BJ (cell line): Measurements from ENCODE around the gene UXS1. TPM values are rescaled to one million over a fixed set of nuclear protein-coding genes. Genes with fewer than 3 reads are reported as not detected.

Experiments used
- CTCF ChIA-PET: fragments of 350-600 bp; formaldehyde crosslinking; extraction: SDS; loops from one replicate; lab custom pipeline; 2021; ENCODE audit warnings: antibody characterized with exemption, inconsistent platforms; lab: Yijun Ruan, JAX
- POLR2A ChIA-PET: fragments of 300-600 bp; sonication (Branson Sonifier 250); formaldehyde crosslinking; extraction: SDS; loops from one replicate; lab custom pipeline; 2021; ENCODE audit warnings: antibody characterized with exemption; lab: Charles Lee
- DNase-seq: peaks from one replicate; pipeline ENCODE4 v3.0.0-alpha.2; 2011; ENCODE audit warnings: low read depth
- H3K27me3 ChIP-seq: 2 replicates; pipeline ENCODE4 v1.6.0; 2011; ENCODE audit warnings: low read length; ENCODE audit not compliant: control insufficient read depth, insufficient read depth
- H3K36me3 ChIP-seq: 2 replicates; pipeline ENCODE4 v1.5.1; 2011; ENCODE audit warnings: low read length; ENCODE audit not compliant: control insufficient read depth, insufficient read depth
- H3K4me3 ChIP-seq: 2 replicates; pipeline ENCODE4 v1.5.1; 2011; ENCODE audit warnings: low read depth, mild to moderate bottlenecking, control low read depth, low read length
- CTCF ChIP-seq: IDR thresholded peaks from 2 replicates; pipeline ENCODE4 v1.5.1; 2011; ENCODE audit warnings: low read depth, mild to moderate bottlenecking, control low read depth, inconsistent platforms, low read length, moderate library complexity; ENCODE audit not compliant: insufficient read depth
- polyA plus RNA-seq: library from polyadenylated mRNA; depleted of rRNA; stranded (reverse); fragments of >200 nt; gene quantifications from 2 replicates; pipeline ENCODE4 v1.2.3, GENCODE V29; 2011

Gene UXS1
- polyA plus RNA-seq, 1 experiment = 46.3 TPM

- Histone ChIP-seq H3K4me3 (no peak overlapping the region), H3K36me3 (no peaks in the 10 kb centered on the region), H3K27me3 (no peaks in the 10 kb centered on the region)
- no peak for DNase-seq
- TF ChIP-seq CTCF = no peak
- ChIA-PET POLR2A (no interaction called here), CTCF (no interaction called here)
Observed at GRCh38 chr2:106044021-106044420, 150.1 kb downstream of the UXS1 start.
